ENCODE results near the gene ROR1.
"Not testable (repeated sequence)": the region's sequence is repeated elsewhere in the genome, so short reads cannot be mapped to it uniquely, and the experiment has no call there.

ROR1 gene

DNA sequence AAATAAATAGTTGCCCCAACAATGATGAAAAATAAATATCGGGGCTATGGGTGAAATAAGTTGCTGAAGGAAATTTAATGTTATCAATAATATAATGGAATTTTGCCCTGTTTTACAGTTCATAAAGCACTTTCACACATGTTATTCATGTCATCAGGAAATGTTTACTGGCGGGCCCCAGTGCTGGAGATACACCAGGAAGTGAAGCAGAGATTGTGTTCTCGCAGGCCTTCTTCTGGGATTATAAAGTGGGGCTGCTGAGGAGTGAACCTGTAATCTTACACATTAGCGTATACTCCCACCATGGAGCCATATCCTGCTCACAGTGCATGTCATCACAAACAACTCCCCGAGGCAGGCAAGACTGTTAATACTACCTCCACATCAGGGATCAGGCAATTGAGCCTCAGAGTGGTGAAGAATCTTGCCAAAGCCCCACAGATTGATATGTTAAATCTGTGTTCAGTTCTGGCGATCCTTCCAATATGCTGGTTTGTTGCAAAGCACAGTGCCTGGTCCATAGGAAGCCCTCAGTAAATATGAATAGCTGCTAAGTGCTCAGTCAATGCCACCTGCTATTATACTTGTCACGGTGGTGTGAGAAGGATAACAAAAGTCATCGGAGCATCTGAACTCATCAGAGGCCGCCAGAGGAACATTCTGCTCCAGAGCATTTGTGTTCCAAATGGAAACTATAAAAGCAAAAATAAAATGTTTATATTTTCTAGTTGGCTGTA, 325.2 kb downstream of the ROR1 start:
- peaks cover 5% of the 10 kb centered on the region for H3K27me3 Mint-ChIP-seq
- DNase-seq, result no peak
- H3K4me3 Mint-ChIP-seq, result no peak overlapping the region
- no peaks in the 10 kb centered on the region for H3K4me1 Mint-ChIP-seq (ENCODE audit: low read depth)
- no peaks in the 10 kb centered on the region for H3K9me3 Mint-ChIP-seq
- H3K36me3 Mint-ChIP-seq (ENCODE audit: low read depth), result no peaks in the 10 kb centered on the region
- H3K27ac Mint-ChIP-seq, result no peak overlapping the region

DNA sequence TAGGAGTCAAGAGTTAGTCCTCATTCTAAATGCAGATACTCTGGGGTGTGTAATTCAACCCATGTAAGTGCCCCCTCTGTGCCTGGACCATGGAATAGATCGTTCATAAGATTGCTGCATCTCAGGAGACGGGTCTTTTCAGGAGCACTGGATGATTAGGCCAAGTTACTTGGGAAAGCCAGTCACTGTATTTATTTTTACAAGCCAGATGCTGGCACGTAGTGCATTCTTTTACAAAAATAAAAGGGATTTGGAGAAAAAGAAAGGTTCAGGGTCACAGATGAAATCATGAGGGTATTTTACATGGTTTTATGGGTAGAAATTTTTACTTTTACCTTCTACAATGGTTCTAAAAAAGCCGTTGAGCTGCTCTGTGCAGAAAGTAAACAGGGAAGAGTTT, 327.0 kb downstream of the ROR1 start:
- DNase-seq, result no peak
- no peak overlapping the region for H3K27ac Mint-ChIP-seq

DNA sequence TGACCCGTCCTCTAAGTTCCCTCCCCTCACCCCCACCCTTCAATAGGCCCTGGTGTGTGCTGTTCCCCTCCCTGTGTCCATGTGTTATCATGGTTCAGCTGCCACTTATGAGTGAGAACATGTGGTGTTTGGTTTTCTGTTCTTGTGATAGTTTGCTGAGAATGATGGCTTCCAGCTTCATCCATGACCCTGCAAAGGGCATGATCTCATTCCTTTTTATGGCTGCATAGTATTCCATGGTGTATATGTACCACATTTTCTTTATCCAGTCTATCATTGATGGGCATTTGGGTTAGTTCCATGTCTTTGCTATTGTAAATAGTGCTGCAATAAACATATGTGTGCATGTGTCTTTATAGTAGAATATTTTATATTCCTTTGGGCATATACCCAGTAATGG, 330.8 kb downstream of the ROR1 start:
- not testable (repeated sequence) for DNase-seq; H3K9me3 Mint-ChIP-seq; H3K4me3 Mint-ChIP-seq; H3K36me3 Mint-ChIP-seq (ENCODE audit: low read depth); H3K27ac Mint-ChIP-seq; H3K4me1 Mint-ChIP-seq (ENCODE audit: low read depth)
- peaks cover 18% of the 10 kb centered on the region for H3K27me3 Mint-ChIP-seq

More for the DNA sequence above, 327.0 kb downstream of the ROR1 start:
- Mint-ChIP-seq H3K27me3 (peaks cover 12% of the 10 kb centered on the region), H3K9me3 (no peaks in the 10 kb centered on the region), H3K4me3 (no peak overlapping the region), H3K36me3 (ENCODE audit: low read depth) (no peaks in the 10 kb centered on the region), H3K4me1 (ENCODE audit: low read depth) (no peaks in the 10 kb centered on the region)

DNA sequence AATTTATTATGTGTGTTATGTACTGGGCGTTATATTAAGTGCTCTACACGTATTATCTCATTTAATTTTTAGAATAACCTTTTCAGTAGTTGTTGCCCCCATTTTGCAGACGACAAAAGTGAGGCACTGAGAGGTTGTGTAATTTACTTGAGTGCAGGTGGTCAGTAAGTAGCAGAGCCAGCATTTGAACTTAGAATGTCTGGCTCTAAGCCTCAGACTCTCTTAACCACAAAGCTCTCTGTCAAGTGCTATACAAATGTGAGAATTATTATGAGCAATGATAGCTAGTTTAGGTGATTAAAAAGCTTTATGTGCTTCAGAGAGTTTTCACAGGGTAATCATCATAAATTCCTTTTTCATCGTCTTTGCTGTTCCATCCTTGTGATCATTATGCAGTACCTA, 333.3 kb downstream of the ROR1 start:
- Mint-ChIP-seq H3K27ac (no peak overlapping the region), H3K9me3 (no peaks in the 10 kb centered on the region), H3K27me3 (peaks cover 20% of the 10 kb centered on the region), H3K4me1 (ENCODE audit: low read depth) (no peaks in the 10 kb centered on the region), H3K36me3 (ENCODE audit: low read depth) (no peaks in the 10 kb centered on the region), H3K4me3 (no peak overlapping the region)
- DNase-seq, result no peak

DNA sequence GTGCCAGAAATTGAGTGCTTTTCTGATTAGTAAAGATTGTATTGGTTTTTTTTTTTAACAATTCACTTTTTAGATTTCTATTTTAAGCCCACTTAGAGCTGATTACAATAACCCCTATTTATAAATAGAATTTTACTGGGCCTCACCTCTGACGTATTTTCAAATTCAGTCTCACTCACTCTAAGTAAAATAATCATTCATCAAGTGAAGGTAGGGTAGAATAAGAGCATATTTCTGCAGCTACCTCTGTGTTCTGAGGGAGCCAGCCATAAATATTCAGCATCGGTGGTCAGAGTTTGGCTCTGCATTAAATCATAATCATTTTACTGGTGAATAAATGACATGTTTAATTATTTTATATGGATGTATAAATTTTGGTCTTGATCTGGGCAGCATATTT, 333.8 kb downstream of the ROR1 start:
- H3K9me3 Mint-ChIP-seq, result no peaks in the 10 kb centered on the region
- H3K4me3 Mint-ChIP-seq, result no peak overlapping the region
- H3K27me3 Mint-ChIP-seq, result peaks cover 20% of the 10 kb centered on the region
- H3K27ac Mint-ChIP-seq, result no peak overlapping the region
- DNase-seq, result no peak
- no peaks in the 10 kb centered on the region for H3K36me3 Mint-ChIP-seq (ENCODE audit: low read depth)
- H3K4me1 Mint-ChIP-seq (ENCODE audit: low read depth), result no peaks in the 10 kb centered on the region

DNA sequence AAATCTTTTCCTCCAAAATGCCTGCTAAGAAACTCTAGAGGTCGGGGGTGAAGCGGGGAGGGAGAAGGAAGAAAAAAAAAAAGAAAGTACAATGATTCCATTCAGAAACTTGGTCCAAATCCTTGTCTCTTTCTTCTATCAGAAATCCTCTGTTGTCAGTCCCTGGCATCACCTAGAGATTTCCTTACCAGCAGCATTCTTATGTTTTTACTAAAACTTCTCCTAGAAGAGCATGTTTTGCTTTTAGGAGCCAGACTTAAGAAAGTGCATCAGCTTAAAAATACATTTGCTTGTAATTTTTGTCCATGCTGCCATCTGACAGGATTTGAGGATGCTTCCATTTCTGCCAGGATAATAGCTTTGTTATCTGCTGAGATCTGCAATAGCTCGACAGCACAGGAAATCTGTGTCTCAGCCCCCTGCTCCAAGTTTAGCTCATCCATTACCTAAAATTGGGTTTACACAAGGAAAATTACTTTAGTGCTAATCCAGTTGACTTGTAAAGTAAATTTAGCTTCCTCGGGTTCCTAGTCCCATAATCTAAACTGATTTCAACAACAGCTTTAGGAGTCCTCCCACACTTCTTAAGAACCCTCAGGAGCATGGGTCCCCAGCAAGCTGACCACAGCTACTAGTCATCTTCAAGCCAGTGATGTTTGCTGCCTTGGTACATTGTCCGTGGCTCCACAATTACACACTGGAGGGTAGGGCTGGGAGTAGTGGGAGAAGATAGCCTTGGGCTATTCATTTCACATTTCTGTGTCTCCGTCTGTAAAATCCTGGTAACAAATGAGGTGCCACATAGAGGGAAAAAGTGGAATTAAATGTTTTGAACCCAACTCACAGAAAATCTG, 337.3 kb downstream of the ROR1 start:
- Mint-ChIP-seq H3K27me3 (peaks cover 17% of the 10 kb centered on the region), H3K36me3 (ENCODE audit: low read depth) (no peaks in the 10 kb centered on the region), H3K9me3 (no peaks in the 10 kb centered on the region), H3K27ac (no peak overlapping the region), H3K4me3 (no peak overlapping the region), H3K4me1 (ENCODE audit: low read depth) (no peaks in the 10 kb centered on the region)
- DNase-seq, result no peak

DNA sequence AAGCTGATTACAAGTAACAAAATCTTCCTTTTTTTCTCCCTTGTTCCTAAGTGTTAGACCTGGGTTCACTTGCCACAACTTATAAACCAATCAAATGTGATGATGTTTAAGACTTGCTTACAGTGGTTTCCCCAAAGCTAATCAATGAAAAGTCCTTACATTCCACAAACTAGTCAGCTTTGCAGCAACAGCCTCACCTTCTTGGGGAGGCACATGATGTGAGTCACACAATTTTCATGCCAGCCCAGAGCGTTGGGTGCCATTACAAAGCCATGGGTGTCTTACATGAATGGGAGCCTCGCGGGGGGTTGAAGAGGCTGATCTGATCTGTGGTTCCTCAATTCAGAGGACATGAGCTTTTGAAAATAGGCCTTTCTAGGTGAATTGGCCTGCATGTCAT, 338.0 kb downstream of the ROR1 start:
- H3K27ac Mint-ChIP-seq, result no peak overlapping the region
- H3K4me3 Mint-ChIP-seq, result no peak overlapping the region
- DNase-seq, result no peak
- no peaks in the 10 kb centered on the region for H3K4me1 Mint-ChIP-seq (ENCODE audit: low read depth)
- no peaks in the 10 kb centered on the region for H3K36me3 Mint-ChIP-seq (ENCODE audit: low read depth)
- no peaks in the 10 kb centered on the region for H3K9me3 Mint-ChIP-seq
- peaks cover 14% of the 10 kb centered on the region for H3K27me3 Mint-ChIP-seq

DNA sequence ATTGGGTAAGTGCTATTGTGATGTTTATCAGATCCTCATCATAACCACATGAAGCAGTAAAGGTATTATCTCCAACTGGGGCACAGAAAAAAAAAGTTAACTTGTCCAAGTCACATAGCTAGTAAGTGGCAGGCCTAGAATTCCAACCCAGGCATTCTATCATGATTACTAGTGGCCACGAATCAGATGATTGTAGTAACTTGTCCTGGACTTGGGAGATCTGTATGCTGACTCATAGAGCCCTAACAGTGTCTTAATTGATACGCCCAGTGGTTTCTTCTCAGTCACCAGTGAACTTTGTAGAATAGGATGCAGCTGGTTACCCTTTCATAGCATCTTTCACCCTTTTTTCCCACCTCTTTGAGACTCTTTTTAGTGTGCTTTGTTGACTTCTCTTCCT, 338.5 kb downstream of the ROR1 start:
- H3K27me3 Mint-ChIP-seq, result peaks cover 15% of the 10 kb centered on the region
- H3K9me3 Mint-ChIP-seq, result no peaks in the 10 kb centered on the region
- H3K27ac Mint-ChIP-seq, result no peak overlapping the region
- H3K4me1 Mint-ChIP-seq (ENCODE audit: low read depth), result no peaks in the 10 kb centered on the region
- DNase-seq, result no peak
- H3K36me3 Mint-ChIP-seq (ENCODE audit: low read depth), result no peaks in the 10 kb centered on the region
- no peak overlapping the region for H3K4me3 Mint-ChIP-seq

DNA sequence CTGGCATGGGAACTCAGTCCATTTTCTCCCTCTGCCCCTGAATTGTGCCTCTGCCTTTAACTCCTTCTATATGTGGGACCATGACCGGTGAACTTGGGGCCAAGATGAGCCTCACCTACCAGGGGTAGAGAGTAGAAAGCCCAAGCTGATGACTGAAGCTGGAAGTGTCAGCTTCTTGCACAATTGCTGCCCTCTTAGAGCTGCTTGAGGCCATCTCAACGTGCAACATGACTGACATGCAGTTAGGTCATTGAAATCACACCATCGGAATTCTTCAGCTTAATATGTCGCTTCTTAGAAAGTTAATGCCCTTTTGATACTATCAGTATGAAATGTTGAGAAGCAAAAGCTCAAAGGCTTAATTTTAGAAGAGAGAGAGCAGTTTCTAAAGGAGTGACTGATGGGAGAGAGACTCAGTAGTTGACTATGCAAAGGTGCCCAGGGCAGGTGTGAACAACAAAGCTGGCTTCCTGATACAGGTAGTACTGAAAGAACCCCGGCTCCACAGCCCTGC, 340.3 kb downstream of the ROR1 start:
- H3K27ac Mint-ChIP-seq, result no peak overlapping the region
- peaks cover 10% of the 10 kb centered on the region for H3K27me3 Mint-ChIP-seq
- no peaks in the 10 kb centered on the region for H3K36me3 Mint-ChIP-seq (ENCODE audit: low read depth)
- DNase-seq, result no peak
- no peak overlapping the region for H3K4me3 Mint-ChIP-seq
- H3K4me1 Mint-ChIP-seq (ENCODE audit: low read depth), result no peaks in the 10 kb centered on the region
- no peaks in the 10 kb centered on the region for H3K9me3 Mint-ChIP-seq

DNA sequence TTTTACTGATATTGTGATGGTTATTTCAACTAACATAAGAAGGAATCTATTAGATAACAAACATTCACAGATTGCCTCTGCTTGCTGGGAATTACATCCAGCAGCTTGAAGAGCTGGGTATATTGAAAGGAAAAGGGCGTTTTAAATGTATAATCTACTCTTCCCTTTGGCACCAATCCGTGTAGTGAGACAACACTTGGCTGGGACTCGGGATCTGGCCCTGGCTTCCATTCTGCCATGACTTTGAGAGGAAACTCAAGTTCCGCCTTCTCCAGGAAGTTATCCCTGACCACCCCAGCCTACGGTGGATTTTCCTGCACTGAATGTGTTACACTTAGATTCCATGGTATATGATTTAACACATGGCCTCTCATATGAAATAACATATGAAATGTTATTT, 342.7 kb downstream of the ROR1 start:
- Mint-ChIP-seq H3K9me3 (no peaks in the 10 kb centered on the region), H3K4me3 (no peak overlapping the region), H3K27me3 (peaks cover 10% of the 10 kb centered on the region), H3K27ac (no peak overlapping the region), H3K36me3 (ENCODE audit: low read depth) (no peaks in the 10 kb centered on the region), H3K4me1 (ENCODE audit: low read depth) (no peaks in the 10 kb centered on the region)
- no peak for DNase-seq

DNA sequence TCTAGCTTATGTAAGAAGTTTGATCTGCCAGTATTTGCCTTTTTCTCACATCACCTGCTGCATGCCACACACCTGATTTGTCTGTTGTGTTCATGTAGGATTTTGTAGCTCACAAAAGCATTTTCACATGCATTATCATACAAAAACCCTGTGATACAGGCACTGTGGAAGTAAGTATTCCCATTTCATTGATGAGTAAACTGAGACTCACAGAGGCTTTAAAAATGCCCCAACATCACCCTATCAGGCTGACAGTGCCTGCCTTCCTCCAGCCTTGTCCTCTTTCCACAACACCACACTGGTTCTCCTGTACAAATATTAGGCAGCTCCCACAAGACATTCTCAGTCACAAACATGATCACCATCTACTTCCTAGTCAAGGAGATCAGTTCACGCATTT, 343.7 kb downstream of the ROR1 start:
- DNase-seq, result no peak
- Mint-ChIP-seq H3K27me3 (peaks cover 15% of the 10 kb centered on the region), H3K4me3 (no peak overlapping the region), H3K9me3 (no peaks in the 10 kb centered on the region), H3K36me3 (ENCODE audit: low read depth) (no peaks in the 10 kb centered on the region), H3K4me1 (ENCODE audit: low read depth) (no peaks in the 10 kb centered on the region), H3K27ac (no peak overlapping the region)

DNA sequence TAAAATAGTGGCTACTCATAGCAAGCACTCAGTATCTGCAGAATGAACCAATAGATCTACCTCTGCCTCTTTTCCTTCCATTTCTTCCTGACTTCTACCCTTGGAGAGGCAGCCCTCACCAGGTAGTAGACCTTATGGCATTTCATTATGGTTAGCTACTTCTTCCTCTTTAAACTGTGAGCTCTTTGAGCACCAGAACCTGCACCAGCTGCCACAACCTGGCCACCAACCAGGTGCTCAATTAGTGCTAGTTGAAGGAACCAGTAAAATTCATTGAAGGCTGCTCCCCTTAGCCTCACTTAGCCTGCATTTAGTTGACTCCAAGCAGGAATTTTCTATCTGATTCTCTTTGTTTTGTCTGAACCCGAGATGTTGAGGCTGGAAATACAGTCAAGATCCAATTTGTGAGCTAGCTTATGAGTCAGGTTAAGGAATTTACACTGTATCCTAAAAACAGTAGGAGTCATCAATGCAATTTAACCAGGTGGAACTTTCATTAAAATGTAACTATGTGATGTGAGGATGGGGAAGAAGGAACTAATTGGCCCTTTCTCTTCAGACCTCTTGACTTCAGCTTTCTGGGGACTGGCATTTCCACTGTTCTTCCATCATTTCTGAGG, 348.1 kb downstream of the ROR1 start:
- Mint-ChIP-seq H3K36me3 (ENCODE audit: low read depth) (no peaks in the 10 kb centered on the region), H3K9me3 (no peaks in the 10 kb centered on the region), H3K27me3 (peaks cover 21% of the 10 kb centered on the region), H3K4me3 (no peak overlapping the region), H3K27ac (no peak overlapping the region), H3K4me1 (ENCODE audit: low read depth) (no peaks in the 10 kb centered on the region)
- DNase-seq, result no peak

DNA sequence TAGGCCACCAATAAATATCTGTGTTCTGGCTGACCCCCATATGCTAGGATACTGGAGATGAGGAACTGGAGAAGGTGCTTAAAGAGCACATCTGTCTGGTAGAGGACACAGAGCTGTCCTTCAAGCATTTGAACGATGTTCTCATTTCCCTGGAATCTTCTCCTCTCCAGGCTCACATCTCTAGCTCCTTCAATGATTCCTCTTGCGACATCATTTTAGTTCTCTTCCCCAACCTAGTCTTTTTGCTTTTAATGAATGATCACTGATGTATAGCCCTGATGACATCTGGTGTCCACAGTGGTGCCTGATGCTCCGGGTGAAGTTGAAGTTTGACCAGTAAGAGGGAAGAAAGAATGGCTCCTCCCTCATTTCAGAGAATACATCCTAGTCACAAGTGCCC, 348.8 kb downstream of the ROR1 start:
- DNase-seq, result no peak
- Mint-ChIP-seq H3K27me3 (peaks cover 19% of the 10 kb centered on the region), H3K4me1 (ENCODE audit: low read depth) (no peaks in the 10 kb centered on the region), H3K4me3 (no peak overlapping the region), H3K9me3 (no peaks in the 10 kb centered on the region), H3K36me3 (ENCODE audit: low read depth) (no peaks in the 10 kb centered on the region), H3K27ac (no peak overlapping the region)

DNA sequence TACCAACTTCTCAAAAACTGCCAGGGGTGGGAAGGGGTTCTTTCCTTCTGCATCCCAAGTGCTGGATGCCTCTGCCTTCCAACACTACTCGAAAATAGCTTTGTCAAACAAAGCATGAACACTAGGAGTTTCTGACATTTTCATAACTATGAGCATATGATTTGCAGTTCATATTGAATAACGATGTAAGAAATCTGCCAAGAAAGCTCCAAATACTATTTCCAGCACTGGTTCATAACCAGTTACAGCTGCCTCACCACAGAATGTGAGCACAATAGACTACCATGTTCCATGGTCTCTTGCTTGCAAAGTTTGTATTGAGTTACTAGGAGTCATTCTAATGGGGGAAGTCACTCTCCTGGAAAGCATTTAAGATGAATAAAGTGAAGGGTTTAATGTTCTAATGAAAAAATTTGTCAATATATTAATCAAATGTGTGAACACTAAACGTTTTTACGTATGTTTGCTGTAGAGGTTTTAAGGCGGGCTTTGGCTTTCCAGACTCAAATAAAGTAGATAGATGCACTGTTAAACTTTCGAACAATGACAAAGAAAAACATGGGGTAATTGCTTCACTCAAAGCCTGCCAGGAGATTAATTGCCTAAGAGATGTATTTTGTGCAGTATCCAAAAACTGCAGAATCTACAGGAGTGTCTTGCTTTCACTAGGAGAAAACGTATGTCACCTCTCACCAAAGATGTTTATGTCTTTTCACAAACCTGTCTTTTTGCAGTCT, 351.1 kb downstream of the ROR1 start:
- no peak for DNase-seq
- Mint-ChIP-seq H3K4me1 (ENCODE audit: low read depth) (no peaks in the 10 kb centered on the region), H3K4me3 (no peak overlapping the region), H3K36me3 (ENCODE audit: low read depth) (no peaks in the 10 kb centered on the region), H3K27me3 (peaks cover 19% of the 10 kb centered on the region), H3K9me3 (no peaks in the 10 kb centered on the region), H3K27ac (no peak overlapping the region)

Data from activated T-cell treated with anti-CD3 and anti-CD28 coated beads, Interleukin-2, amount 50 U/mL, for 24 hours (primary cell).